Keratinocyte (primary cell): ENCODE data around the gene TNIK. TPM values are rescaled to one million over a fixed set of nuclear protein-coding genes. Genes with fewer than 3 reads are reported as not detected.

Source experiments
- DNase-seq: peaks from one replicate; pipeline ENCODE4 v3.0.0-alpha.2; 2011; ENCODE audit warnings: low read depth, missing footprints, low spot score
- FAIRE-seq: peaks from 2 replicates; lab custom pipeline; 2011; peaks lifted over from hg19 to GRCh38; lab: Jason Lieb, UNC
- H2AFZ ChIP-seq: 2 replicates; pipeline ENCODE4 v1.6.0; 2012; ENCODE audit warnings: low read length, control low read depth, inconsistent platforms; ENCODE audit not compliant: control insufficient read depth
- H3K27ac ChIP-seq: 2 replicates; pipeline ENCODE4 v1.5.1; 2011; ENCODE audit warnings: low read length; ENCODE audit not compliant: control insufficient read depth, insufficient read depth
- H3K27me3 ChIP-seq: 3 replicates; pipeline ENCODE4 v1.6.0; 2011; ENCODE audit warnings: low read length; ENCODE audit not compliant: control insufficient read depth, insufficient read depth; ENCODE audit errors: extremely low read depth
- H3K36me3 ChIP-seq, 2 experiments: 2 replicates in 1 of 2; 3 replicates in 1 of 2; pipeline ENCODE4 v1.5.1; 2011; ENCODE audit warnings: low read length in 2 of 2, mild to moderate bottlenecking in 1 of 2; ENCODE audit not compliant: control insufficient read depth in 2 of 2, insufficient read depth in 2 of 2; ENCODE audit errors: extremely low read depth in 1 of 2
- H3K4me1 ChIP-seq: 3 replicates; pipeline ENCODE4 v1.5.1; 2011; ENCODE audit warnings: low read length; ENCODE audit not compliant: control insufficient read depth, insufficient read depth; ENCODE audit errors: extremely low read depth
- H3K4me2 ChIP-seq: 3 replicates; pipeline ENCODE4 v1.6.0; 2011; ENCODE audit warnings: low read depth, low read length; ENCODE audit not compliant: control insufficient read depth, insufficient read depth; ENCODE audit errors: extremely low read depth
- H3K4me3 ChIP-seq, 3 experiments: fragments of 200-600 bp in 1 of 3; sonication (generic) in 1 of 3; 2 replicates in 2 of 3; 3 replicates in 1 of 3; pipeline ENCODE4 v1.5.1; 2011 to 2016; ENCODE audit warnings: low read length in 3 of 3, mild to moderate bottlenecking in 3 of 3, control low read depth in 2 of 3, inconsistent platforms in 1 of 3, low read depth in 1 of 3, mixed read lengths in 1 of 3, mixed run types in 1 of 3, moderate library complexity in 1 of 3; ENCODE audit not compliant: control insufficient read depth in 2 of 3, insufficient read depth in 2 of 3; ENCODE audit errors: extremely low read depth in 1 of 3
- H3K79me2 ChIP-seq: 2 replicates; pipeline ENCODE4 v1.6.0; 2012; ENCODE audit warnings: low read length; ENCODE audit not compliant: control insufficient read depth, insufficient read depth
- H3K9ac ChIP-seq: 3 replicates; pipeline ENCODE4 v1.6.0; 2011; ENCODE audit warnings: low read length; ENCODE audit not compliant: control insufficient read depth, insufficient read depth; ENCODE audit errors: extremely low read depth
- H3K9me1 ChIP-seq: 3 replicates; pipeline ENCODE4 v1.6.0; 2011; ENCODE audit warnings: low read length; ENCODE audit not compliant: control insufficient read depth, insufficient read depth; ENCODE audit errors: extremely low read depth
- H3K9me3 ChIP-seq: 2 replicates; pipeline ENCODE4 v1.5.1; 2012; ENCODE audit warnings: low read depth, low read length; ENCODE audit not compliant: control insufficient read depth
- H4K20me1 ChIP-seq: 3 replicates; pipeline ENCODE4 v1.6.0; 2011; ENCODE audit warnings: low read length; ENCODE audit not compliant: control insufficient read depth, insufficient read depth; ENCODE audit errors: extremely low read depth
- CTCF ChIP-seq, 3 experiments: IDR thresholded peaks in 1 of 3; conservative IDR thresholded peaks in 1 of 3; optimal IDR thresholded peaks in 1 of 3; 2 replicates in 2 of 3; 3 replicates in 1 of 3; pipeline versions ENCODE3 to v1.5.1; 2011; ENCODE audit warnings: low read length in 3 of 3, mild to moderate bottlenecking in 3 of 3, moderate library complexity in 2 of 3, control low read depth in 1 of 3, inconsistent platforms in 1 of 3; ENCODE audit not compliant: insufficient read depth in 2 of 3; ENCODE audit errors: extremely low read depth in 1 of 3
- EZH2 ChIP-seq: IDR thresholded peaks from one replicate; pipeline ENCODE4 v1.6.1; 2012; ENCODE audit warnings: inconsistent platforms, mild to moderate bottlenecking, low read length, moderate library complexity
- dilution Hi-C: fragments of 300-500 bp; cut with MboI; formaldehyde crosslinking; loops from one replicate; pipeline ENCODE4 v1.7.0; 2020; ENCODE audit warnings: low sequenced_read_pairs; ENCODE audit not compliant: extremely low pct_ligation_motif_present
- polyA plus RNA-seq, 5 experiments: library from polyadenylated mRNA; depleted of rRNA in 3 of 5; stranded (reverse) in 3 of 5; stranded (forward) in 1 of 5; unstranded in 1 of 5; fragments of >200 nt; gene quantifications; 1 replicate in 1 of 5; 2 replicates in 3 of 5; 3 replicates in 1 of 5; pipeline versions ENCODE4 v1.2.1 to v1.2.3, GENCODE V29; 2011 to 2012; ENCODE audit warnings: missing spikeins in 2 of 5, low read depth in 1 of 5, low replicate concordance in 1 of 5

Gene TNIK
- polyA plus RNA-seq, 1 donor (not counting 4 experiments of a cell fraction or from before 2014, with no cell fraction given): 4.4 TPM

- TF ChIP-seq EZH2: no peak
- TF ChIP-seq CTCF (optimal IDR thresholded peaks at IDR 0.05 in 1 of 3, IDR thresholded peaks at IDR 0.05 in 1 of 3, conservative IDR thresholded peaks at IDR 0.05 in 1 of 3; ENCODE audit: extremely low read depth in 1 of 3, insufficient read depth in 2 of 3, low read length in 3 of 3): no peak
- Histone ChIP-seq H3K4me1 (peaks cover 11% of the 10 kb centered on the region), H3K9me1 (no peaks in the 10 kb centered on the region), H3K36me3 (no peaks in the 10 kb centered on the region), H3K27me3 (no peaks in the 10 kb centered on the region), H3K9me3 (no peaks in the 10 kb centered on the region), H4K20me1 (no peaks in the 10 kb centered on the region), H3K4me3 (no peak overlapping the region), H3K9ac (no peak overlapping the region), H3K4me2 (peak overlapping the region; percentile 51), H3K79me2 (no peaks in the 10 kb centered on the region), H3K27ac (no peak overlapping the region), H2AFZ (peak overlapping the region; percentile 71)
- dilution Hi-C loops: no loop called here
- no peak for FAIRE-seq
- no peak for DNase-seq
These were observed 199.3 kb downstream of the TNIK start for GRCh38 chr3:171260899-171261298.

GRCh38 chr3:171260466-171260865, 199.7 kb downstream of the TNIK start:
- FAIRE-seq: no peak
- DNase-seq: no peak

More at GRCh38 chr3:171260466-171260865, 199.7 kb downstream of the TNIK start:
- no peaks in the 10 kb centered on the region for H4K20me1 ChIP-seq
- H3K9me1 ChIP-seq: no peaks in the 10 kb centered on the region
- H2AFZ ChIP-seq: no peak overlapping the region
- TF ChIP-seq CTCF (optimal IDR thresholded peaks at IDR 0.05 in 1 of 3, IDR thresholded peaks at IDR 0.05 in 1 of 3, conservative IDR thresholded peaks at IDR 0.05 in 1 of 3; ENCODE audit: extremely low read depth in 1 of 3, insufficient read depth in 2 of 3, low read length in 3 of 3): no peak
- TF ChIP-seq EZH2: no peak
- H3K27ac ChIP-seq: no peak overlapping the region
- H3K79me2 ChIP-seq: no peaks in the 10 kb centered on the region
- H3K4me2 ChIP-seq: no peak overlapping the region
- no peaks in the 10 kb centered on the region for H3K27me3 ChIP-seq
- peaks cover 11% of the 10 kb centered on the region for H3K4me1 ChIP-seq
- no peaks in the 10 kb centered on the region for H3K9me3 ChIP-seq
- no peaks in the 10 kb centered on the region for H3K36me3 ChIP-seq
- H3K4me3 ChIP-seq: no peak overlapping the region
- H3K9ac ChIP-seq: no peak overlapping the region
- dilution Hi-C loops: no loop called here
